HL-60 (cell line): ENCODE data around the gene KLF6.

Experiments used
- GABPA ChIP-seq: IDR thresholded peaks from 2 replicates; pipeline ENCODE4 v1.6.1; 2012; ENCODE audit warnings: low read depth
- TF ChIP-seq, protein P1 (sequence below): IDR thresholded peaks from one replicate; pipeline ENCODE4 v1.5.1; 2011; ENCODE audit warnings: low read length, control low read depth, inconsistent platforms; ENCODE audit not compliant: insufficient read depth

DNA sequence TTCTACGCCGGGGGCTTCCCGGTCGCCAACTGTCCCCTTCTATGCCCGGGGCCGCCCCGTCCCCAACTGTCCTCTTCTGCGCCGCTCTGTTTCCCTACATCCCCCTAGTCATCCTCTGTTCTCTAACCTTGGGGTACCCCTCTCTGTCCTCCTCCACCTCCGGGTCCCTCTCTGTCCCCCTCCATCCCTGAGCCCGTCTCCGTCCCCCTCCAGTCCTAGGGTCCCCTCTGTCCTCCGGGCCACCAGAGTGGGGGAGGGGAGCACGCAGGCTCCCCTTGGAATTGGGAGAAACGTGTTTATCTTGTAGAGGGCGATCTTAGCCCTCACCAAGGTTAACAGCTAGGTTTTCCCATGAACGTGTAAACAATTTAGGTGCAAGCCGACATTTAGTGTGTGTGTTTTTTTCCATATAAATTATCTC, 852 bp upstream of the KLF6 start:
- TF ChIP-seq, protein P1, sequence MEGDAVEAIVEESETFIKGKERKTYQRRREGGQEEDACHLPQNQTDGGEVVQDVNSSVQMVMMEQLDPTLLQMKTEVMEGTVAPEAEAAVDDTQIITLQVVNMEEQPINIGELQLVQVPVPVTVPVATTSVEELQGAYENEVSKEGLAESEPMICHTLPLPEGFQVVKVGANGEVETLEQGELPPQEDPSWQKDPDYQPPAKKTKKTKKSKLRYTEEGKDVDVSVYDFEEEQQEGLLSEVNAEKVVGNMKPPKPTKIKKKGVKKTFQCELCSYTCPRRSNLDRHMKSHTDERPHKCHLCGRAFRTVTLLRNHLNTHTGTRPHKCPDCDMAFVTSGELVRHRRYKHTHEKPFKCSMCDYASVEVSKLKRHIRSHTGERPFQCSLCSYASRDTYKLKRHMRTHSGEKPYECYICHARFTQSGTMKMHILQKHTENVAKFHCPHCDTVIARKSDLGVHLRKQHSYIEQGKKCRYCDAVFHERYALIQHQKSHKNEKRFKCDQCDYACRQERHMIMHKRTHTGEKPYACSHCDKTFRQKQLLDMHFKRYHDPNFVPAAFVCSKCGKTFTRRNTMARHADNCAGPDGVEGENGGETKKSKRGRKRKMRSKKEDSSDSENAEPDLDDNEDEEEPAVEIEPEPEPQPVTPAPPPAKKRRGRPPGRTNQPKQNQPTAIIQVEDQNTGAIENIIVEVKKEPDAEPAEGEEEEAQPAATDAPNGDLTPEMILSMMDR, result no peak
- TF ChIP-seq GABPA, result no peak
